ENCODE results near the gene RAPGEF3.

RAPGEF3 gene

DNA sequence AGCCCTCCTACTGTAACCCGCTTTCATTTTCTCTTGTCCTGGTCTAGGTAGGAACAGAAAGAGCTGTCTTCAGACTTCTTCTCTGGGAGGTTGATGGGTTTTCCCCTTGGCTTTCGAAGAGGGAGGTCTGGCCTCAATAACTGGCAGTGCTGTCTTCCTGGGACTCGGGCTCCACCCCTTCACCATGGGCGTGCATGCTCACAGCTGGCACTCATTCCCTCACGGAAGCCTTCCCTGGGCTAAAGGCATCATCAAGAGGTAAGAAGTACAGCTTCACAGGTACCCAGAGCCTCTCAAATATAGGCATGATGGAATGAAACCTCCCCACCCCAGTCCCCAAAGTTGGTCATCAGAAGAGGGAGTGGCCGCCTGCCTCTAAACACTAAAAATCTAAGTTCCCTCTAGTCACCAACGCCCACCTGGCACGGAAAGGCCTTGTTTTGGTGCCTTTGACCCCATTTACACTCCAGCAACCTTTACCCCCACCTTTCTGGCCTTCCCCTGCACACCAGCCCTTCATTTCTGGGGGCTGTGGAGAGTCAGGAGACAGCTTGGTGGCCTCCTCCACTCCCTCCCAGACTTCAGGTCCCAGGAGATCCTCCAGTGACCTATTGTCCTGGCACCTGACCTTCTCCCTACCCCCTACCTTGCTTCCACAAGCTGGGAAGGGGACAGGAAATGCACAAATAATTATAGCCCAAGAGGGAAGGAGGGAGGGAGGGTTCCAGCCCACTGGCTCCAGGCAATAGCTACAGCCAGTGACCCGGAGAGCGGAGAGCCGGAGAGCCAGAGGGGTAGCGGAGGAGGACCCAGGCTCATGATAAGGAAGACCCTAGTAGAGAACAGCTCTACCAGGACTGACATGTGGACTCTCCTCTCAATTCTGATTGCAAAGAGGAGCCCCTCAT lies 2.8 kb downstream of the RAPGEF3 start:
- DNase-seq = no peak

DNA sequence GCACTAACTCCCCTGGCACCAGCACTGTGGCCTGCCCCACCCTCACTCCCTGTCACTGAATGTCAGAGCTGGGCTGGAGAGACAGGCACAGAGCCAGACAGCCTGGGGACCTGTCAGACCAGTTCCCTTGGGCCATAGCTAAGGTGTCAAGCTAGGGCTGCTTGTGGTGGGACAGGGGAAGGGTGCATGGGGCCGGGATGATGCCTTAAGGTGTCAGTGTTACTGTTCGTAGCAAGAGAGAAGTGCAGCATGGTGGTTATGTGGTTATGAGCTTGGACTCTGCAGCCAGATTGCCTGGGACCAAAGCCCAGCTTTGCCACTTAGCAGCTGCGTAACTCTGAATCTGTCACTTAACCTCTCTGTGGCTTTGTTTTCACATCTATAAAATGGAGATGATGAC lies 3.8 kb downstream of the RAPGEF3 start:
- no peak for DNase-seq

DNA sequence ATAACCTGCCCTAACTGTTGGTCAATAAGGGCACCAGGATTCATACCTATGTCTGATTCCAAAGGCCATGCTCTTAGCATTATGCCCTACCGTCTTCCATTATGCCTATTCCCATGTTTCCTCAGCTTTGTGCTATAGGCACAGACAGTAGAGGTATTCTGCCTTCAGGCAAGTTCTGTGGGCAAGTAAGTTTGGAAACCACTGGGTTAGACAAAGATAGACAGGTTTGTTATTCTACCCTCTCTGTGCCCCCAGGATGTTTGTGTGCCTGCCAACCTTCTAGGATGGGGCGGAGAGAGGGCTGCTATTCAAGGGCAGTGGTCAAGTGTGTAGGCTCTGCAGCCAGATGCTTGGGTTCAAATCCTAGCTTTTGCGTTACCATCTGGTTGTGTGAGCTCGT lies 4.6 kb downstream of the RAPGEF3 start:
- no peak for DNase-seq

DNA sequence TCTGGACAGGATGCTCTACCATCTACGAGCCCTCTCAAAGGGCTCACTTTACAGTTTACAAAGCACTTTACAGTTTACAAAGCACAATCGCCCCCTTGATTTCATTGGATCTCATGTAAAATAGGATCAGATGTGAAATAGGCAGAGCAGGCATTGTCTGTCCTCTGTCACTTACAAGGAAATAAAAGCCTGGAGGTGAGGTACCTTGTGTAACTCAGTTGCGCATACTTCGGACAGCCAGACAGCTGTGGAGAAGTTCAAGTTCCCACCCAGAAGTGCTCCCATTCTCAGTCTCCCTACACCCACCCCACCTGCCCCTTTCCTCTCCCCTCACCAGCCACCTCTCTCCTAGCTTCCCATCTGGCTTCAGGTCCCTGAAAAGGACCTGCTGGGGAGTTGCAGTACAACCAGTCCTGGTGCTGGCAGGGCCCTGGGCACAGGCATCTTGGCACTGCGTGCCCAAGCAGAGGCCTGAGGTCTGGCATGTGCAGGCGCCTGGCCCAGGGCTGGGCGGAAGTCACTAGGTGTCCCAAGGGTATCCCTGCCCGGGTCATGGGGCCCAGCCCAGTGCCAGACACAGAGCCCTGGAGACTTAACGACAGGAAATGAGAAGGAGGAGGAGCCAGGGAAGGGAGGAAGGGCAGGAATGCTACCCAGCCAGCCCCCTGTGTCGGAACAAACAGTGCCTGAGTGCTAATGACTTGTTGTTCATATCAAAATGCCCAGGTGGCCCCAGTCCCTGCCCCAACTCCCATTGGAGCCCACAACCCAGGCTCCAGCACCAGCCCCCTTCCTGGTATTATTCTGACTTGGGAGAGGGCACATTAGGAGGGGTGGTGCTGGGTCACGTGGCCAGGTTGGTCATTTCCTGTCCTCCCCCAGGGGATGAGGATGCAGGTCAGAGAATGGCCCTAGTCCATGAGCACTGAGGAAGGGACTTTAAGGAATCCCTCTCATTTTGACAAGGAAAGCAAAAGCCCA lies 5.4 kb downstream of the RAPGEF3 start:
- no peak for DNase-seq

DNA sequence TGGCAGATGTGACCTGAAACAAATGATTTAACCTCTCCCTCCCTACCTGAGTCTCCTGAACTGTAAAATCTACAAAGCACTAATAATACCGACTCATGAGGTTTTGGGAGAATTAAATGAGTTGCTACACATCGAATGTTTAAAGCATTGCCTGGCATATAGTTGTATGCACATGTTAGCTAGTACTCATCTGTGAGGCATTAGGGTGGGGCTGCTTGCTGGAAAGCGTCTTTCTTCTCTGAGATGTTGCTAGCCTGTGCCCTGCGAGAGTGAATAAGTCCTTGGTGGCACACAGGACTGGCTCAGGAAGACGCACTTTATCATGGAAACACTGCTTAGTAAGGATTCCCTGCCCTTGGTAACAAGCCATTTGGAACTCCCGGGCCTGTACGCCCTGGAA lies 6.1 kb downstream of the RAPGEF3 start:
- DNase-seq = no peak

DNA sequence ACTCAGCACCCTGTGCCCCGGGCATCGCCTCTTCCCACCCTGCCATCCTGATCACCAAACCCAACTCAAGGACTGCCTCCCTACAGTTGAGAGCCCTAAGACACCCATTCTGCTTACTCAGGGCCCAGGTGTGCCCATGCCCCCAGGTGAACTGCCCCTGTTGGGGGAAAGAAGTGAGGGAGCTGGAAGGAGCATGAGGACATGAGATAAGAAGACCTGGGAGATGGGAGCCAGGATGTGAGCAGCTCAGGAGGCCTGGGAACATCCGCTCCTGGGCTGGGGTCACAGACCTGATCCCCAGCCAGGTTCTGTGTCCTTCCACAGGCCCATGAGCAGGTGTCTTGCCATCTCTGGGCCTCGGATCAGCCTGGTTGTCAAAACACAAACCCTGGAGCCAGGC lies 6.6 kb downstream of the RAPGEF3 start:
- no peak for DNase-seq

DNA sequence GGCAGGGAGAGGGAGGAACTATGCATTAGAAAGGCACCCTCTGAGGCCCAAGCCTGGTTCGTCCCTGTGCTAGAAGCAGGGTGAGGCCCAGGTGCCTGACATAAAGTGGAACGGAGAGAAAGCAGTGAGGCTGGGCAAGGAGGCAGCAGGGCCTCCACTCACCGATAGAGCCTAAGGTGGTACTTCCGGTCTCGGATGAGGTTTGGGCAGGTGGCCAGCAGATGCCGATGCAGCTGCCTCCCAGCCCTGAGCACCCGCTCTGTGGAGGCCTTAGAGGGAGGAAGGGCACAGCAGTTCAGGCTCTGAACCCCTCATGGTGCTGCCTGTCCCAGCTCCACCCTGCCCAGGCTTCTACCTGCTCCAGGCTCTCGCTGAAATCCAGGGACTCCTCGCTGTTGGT lies 7.1 kb downstream of the RAPGEF3 start:
- no peak for DNase-seq

DNA sequence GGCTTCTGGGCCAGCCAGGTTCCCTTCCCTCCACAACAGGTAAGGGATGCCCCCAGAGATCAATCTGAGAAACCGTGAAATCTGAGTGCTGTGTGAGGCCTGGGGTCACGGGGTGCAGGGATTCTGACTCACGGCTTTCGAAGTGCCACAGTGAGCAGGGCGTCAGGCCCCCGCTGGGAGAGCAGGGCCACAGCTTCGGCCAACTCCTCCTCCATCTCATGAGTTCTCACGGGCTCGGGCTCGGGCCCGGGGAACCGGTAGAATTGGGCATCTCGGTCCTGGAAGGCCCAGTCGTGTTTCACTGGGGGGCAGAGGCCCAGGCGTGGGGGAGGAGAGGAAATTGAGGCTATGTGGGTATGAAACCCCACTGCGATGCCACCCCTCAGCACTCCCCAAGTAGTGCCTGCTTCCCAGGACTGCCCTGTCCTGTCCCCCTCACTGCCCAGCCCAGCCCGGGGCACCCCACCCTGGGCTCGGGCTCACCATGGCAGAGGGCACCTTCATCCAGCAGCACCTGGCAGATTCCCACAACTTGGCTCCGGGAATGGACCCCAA lies 7.7 kb downstream of the RAPGEF3 start:
- DNase-seq = no peak

DNA sequence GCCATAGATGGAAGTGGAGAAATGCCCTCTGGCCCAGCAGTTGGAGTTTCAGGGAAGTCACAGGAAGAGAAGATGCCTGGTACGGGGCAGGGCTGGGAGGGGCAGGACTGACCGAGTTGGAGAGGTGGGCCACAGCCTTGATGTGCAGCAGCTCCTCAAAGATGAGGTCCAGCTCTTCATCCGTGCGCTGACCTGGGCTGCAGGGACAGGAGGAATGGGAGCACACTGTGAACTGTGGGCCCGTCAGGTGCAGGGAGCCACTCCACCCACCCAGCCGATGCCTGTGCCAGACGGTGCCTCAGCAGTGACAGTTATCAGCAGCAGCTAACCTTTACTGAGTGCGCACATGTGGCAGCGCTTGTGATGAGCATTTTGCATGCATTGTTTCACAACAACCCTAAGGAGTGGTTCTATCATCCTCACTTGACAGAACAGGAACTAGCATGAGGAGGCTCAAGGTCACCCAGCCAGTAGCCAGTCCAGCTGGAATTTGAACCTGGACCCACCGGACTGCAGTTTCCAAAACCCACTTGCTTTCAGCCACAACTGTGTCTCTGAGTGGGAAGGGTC lies 8.4 kb downstream of the RAPGEF3 start:
- no peak for DNase-seq

DNA sequence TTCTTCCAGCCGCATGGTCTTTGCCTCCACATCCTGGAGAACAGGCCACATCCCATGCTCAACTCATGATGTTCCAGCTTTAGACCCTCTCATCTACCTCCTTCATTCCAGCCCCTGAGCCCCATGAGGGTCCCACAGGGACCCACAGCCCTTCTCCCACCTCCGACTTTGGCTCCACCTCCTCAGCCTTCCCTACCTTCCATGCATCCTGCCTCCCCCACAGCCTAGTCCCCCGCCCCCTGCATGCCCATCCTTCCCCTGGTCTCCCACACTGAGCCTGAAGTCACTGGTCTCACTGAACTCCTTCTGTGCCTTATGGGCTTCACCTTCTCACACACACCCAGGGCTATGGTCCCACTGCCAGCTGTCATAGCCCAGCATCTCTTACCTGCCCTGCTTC lies 9.8 kb downstream of the RAPGEF3 start:
- no peak for DNase-seq

DNA sequence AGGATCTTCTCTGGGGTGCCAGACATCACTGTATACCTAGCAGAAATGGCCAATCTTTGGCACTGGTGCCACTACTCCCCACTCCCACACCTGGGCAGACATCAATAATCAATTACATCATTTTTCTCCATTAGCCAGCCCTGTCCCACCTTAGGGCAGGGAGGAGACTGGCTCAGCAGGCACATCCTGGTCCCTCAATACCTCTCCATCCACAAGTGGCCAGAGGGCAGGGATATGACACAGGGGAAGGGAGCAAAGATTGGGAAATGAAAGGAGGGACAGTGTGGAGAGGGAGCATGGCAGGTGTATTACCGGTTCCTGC lies 10.2 kb downstream of the RAPGEF3 start:
- DNase-seq = no peak

DNA sequence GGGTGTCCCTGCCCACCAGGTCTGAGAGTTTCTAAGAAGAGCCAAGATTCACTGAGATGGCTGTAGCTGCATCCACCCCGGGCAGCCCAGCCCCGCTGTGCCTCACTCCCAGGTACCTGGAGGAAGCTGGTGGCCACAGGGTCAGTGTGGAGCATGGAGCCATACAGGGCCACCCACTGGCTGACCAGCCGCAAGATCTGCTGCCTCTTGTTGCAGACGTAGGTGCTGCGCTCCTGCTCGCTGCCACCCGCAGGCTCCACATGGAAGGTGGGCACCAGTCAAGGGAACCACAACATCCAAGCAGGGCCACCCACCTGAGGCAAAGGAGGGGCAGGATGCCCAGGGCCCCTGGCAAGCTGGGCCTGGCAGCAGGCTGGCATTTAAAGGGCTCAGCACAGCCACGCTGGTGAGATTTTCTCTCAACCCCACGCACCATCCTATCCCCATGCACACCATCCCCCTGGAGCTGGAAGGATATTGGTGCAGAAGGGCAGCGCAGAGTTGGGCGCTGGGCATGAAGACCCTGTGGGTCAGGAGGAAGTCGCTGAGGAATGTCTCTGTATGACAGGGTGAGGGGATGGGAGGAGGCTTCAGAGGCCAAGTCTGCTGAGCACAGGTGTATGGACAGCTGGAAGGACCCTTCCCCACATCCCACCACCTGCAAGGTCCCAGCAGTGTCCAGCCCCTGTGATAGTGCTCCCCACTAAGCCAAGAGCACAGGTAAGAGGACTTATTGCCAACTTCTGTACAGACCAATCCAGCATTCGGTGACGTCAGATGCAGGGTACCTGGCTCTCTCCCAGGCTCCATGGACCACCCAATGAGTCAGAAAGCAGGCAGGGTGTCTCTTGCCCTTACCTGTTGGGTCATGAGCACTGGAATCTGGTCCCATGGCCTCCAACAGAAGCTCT lies 10.8 kb downstream of the RAPGEF3 start:
- DNase-seq = no peak

DNA sequence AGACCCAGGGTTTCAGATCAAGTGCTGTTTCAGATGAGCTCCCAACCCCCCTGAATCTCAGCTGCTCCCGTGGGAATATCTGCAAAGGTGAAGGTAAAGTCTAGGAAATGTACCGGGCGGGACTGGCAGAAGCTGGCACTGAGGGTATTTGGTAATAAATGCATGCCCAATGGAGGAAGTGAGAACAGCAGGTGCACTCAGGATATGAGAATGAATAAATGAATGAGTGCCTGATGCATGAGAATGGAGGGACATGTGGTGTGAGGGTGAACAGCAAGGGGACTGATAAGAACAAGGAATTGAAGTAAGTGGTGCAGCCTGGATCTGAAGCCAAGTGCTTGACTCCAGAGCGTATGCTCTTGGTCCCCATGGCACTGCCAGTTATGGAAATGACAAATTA lies 11.6 kb downstream of the RAPGEF3 start:
- no peak for DNase-seq

DNA sequence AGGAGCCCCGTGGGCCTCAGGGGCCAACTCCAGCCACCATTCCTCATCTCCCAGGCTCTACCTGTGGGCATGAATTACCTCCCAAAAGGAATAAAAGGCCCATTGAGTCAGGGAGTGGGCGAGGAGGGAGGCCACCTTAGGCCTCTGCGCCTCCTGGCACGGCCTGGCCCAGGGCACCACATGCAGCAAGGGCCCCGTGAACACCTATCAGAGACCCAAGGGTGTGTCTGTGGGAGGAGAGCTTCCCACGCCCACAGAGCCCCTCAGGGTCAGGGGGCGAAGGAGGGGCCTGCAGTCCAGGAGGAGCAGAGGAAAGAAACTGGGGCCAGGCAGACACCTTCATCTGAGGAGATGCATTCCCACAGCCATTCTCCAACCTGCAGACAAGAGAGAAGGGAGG lies 12.2 kb downstream of the RAPGEF3 start:
- DNase-seq = no peak

DNA sequence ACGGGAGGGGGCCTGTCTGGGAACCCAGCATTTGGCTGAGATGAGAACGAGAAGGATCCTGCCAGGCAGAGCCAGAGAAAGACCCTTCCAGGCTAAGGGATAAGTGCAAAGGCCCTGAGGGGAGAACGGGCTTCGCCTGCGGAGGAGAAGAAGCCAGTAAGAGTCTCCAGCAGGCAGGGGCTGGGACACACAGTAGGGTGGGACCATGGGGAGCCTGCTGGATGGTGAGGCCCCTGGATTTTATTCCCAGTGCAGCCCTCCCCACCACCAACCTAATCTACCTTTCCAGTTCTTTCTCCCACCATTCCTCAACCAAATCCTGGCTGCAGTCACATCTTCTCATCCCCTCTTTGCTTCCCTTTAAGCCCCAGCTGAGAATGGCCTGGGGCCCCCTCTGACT lies 12.6 kb downstream of the RAPGEF3 start:
- DNase-seq = no peak

DNA sequence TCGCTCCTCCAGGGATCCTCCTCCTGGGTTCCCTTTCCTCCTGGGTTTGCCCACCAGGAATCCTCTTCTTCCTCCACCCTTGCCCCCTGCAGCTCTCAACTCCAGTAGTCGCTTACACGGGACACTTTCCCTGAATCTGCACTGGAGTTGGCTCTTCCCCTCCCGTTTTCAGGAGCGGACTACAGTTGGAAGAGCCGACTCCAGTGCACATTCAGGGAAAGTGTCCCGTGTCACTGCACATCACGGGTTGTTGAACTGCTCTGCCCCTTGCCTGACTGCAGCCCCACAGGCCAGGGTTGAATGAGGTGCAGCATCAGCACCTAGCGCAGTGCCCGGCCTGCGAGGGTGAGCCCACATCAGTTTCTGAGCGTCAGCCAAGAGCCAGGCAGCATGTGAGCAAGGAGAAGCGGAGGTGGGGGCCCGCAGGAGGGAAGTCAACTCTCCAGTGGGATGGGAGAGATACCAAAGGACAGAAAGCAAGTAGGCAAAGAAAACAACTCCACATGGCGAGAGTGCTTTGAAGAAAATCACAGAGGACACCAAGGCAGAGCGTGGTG lies 13.1 kb downstream of the RAPGEF3 start:
- DNase-seq = no peak

DNA sequence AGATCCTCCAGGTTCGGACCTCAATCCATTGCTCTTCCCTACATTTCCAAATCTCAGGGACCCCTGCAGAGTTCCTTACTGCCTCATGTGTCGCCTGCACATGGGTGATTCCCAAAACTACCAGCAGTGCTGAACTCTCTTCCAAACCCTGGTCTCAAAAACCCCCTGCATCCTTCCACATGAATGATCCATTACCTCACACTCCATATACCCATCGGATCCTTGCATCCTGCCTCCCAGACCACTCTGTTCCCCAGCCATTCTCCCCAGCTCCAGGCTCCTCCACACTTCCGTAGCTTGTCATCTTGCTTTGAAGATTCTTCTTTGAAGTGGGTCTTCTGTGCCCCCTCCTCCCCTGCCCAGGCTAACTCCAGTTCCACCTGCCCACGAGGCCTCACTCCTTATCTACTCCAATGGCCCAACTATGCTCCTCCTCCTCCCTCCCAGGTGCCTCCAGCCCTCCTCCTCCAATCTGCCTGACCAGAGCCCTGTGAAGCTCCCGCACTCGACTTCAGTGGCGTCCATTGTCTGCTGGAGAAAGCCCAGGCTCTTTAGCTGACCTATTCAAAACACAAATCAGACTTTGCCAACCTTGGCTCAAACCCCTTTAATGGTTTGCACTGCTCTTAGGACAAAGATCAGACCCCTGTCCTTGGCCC lies 13.8 kb downstream of the RAPGEF3 start:
- no peak for DNase-seq

DNA sequence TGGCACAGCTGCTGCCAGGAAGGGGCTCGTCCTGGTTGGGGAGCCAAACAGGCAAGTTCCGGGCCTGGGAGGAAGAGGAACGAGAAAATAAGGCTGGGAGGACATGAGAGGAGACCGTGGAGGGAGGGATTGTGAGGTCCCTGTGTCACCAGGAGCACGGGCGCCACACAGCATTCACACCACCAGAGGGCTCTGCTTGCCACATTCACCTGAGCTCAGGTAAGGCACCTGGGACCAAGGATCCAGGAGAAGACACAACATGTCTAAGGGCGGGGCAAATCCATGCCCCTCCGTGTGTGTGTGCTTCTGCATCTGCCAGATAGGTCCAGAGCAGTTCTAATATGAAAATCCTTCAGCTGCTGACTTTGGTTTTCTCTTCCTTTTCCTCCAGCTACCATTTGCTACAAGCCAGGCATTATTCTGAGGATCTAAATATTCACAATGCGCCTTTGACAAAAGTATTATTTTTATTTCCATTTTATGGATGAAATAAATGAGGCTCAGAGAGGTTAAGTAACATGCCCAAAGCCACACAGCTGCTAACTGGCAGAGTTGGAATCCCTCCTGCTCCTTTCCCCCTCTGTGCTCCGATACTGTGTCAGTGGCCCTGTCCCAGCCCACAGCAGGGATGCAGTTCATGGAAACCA lies 14.6 kb downstream of the RAPGEF3 start:
- no peak for DNase-seq

DNA sequence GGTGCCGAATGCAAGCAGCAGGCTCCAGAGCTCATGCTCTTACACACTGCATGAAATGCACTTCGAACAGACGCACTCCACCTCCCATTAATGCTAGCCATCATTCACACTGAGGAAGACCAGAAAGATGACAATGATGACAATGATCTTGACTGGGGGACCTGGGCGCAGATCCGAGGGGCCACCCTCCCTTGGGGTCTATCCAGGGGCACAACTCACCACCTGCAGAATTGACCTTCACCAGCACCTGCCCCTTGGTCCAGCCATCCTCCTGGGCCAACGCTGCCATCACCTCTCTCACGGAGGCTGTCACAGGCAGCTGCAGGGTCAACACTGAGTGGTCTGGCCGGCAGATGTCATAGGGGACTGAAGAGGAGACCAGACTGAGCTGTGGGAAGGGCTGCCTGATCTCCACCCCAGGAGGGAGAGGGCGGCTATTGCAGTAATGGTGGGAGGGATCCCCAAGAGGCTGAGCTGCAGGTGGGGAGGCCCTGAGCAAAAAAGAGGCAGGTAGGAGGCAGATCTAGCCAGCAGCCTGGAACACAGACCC lies 15.3 kb downstream of the RAPGEF3 start:
- DNase-seq = no peak

DNA sequence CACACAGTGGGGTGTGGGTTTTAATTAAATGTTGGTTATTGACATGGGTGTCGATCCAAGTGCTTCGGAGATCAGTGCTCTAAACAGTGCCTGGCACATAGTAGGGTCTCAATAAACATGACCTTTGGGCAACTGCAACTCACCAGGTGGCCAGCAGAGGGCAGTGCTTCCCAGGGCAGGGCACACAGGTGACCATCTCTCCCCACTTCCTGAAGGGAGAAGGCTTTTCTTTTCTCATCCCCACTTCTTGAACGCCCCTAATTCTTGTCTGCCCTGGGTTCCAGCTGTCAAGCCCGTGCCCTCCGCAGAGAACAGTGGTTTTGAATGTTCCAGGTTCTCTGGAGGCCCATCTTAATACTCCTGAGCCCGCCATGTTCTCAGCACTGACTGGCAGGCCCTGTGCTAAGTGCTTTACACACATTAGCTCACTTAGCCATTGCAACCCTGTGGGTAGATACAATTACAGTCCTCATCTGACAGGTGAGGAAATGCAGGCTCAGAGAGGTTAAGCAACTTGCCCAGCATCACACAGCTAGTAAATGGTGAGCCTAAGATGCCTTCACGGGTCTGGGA lies 16.3 kb downstream of the RAPGEF3 start:
- no peak for DNase-seq
